Activated T-helper 1 cell treated with Interleukin-2 at 50 U/mL for 16 hours (primary cell): ENCODE measurements around the gene ADIPOR2.

ENCODE experiments used
- DNase-seq: peaks from one replicate; pipeline ENCODE4 v3.0.0-alpha.2; 2020; ENCODE audit warnings: low read depth

The ADIPOR2 gene

GRCh38 chr12:1832801-1833595, 142.1 kb downstream of the ADIPOR2 start:
- DNase-seq = no peak

- no peak for DNase-seq
These were observed 142.7 kb downstream of the ADIPOR2 start for GRCh38 chr12:1833596-1834028.

DNA sequence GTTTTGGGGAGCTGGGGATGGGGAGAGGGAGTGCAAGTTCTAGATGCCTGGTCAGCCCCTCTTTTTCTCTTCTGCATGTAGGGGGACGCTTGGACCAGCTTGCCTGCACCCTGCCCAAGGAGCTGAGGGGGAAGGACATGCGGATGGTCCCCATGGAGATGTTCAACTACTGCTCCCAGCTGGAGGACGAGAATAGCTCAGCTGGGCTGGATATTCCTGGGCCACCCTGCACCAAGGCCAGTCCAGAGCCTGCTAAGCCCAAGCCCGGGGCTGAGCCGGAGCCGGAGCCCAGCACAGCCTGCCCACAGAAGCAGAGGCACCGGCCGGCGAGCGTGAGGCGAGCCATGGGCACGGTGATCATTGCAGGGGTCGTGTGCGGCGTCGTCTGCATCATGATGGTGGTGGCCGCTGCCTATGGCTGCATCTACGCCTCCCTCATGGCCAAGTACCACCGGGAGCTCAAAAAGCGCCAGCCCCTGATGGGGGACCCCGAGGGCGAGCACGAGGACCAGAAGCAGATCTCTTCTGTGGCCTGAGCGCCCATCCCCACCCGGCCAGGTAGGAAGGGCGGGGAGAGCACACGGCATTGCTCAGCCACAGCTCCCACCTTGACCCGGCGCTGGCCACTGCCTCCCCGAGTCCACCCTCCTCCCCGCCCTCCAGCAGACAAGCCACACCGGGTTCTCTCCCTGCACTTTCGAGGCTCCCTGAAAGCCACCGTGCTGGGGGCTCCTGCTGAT, 143.5 kb downstream of the ADIPOR2 start:
- no peak for DNase-seq

DNA sequence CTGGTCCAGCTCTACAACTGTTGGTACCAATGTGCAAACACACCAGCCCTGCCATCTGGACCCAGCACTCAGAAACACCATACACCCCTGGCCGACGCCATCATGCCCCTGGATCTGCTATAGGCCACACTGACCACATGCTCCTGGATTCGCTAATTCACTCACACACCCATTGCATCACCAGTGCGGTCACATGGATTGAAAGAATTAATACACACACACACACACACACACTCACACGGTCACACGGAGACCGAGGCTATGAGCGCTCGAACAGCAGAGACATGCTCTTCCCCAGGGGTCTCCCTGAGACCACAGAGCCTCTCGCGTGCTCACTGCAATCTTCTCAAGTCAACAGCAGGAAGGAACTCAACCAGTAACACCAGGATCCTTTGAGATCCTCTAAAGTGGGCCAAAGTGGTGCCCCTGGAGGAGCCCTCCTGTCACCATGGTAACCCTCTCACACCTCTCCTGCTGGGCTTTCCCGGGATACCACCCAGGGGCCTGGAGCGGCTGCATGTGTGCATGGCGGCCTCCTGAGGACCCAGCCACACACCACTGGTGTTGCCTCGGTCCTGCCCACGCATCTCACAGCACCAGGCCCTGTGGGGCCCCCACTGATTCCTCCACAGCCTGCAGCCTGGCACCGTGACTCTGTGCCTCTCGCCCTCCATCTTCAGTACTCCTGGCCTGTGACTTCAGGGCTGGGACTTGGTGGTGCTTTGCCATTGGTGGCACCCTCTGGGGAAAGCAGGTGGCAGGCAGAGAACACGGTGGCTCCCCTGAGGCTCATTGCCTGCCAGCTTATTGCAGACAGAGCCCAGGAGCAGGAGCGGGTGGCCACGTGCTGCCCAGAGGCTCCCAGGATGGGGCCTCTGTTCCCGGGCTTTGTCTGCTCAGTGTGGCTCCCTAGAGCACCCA, 144.6 kb downstream of the ADIPOR2 start:
- DNase-seq = no peak

DNA sequence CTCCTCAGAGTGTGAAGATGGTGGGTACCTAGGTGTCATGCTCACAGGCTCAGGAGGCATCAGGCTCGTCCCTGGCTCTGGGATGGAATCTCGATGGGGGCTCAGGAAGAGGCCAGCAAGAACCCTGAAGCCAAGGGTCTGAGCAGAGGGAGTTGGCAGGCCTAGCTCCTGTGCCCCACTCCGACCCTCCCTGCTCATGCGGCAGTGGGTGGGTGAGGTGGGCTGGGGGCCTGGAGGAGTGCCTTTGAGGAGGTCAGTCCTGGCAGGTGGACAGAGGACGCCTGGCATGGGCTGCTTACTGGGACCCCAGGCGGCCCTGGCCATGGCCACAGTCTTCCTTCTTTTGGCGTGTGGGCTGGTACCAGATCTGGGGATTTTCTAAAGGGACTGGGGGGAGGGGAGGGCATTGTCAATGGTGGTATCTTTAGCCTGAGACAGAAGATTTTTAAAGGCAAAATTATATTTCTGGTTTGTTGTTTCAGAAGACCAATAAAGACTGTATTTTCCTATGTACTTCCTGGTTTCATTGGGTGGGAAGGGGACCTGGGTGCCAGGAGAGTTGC, 145.5 kb downstream of the ADIPOR2 start:
- no peak for DNase-seq

GRCh38 chr12:1836854-1837421, 146.1 kb downstream of the ADIPOR2 start:
- no peak for DNase-seq

DNA sequence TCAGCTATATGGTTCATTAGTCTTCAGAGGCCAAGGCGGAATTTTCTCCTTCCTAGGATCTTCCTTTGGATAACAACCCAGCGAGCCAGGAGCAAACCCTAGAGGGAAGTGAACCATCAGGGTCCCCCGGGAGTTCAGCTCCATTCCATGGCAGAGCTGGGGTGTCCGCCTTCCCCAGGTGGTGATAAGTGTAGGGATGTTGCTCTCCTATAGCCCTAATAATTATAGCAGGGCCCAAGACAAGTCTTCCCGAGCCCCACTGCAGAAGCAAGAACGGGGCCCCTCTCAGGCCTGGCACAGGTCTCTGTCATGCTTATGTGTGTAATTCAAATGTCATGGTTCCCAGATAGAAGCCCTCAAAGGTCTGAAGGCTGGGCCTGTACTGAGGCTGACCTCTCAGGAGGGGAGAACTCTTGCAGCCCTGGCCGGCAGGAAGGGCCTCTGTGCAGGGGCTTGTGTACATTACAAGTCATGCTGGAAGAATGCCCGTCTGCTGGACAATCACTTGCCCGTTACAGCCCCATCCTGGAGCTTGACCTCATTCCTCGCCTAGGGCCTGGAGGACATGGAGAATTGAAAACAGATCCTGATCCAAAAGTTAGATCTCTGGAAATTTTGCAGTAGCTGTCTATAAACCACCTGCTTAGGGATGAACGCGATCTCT, 146.8 kb downstream of the ADIPOR2 start:
- no peak for DNase-seq
